ENCODE results near the gene CDKAL1.

Gene CDKAL1

DNA sequence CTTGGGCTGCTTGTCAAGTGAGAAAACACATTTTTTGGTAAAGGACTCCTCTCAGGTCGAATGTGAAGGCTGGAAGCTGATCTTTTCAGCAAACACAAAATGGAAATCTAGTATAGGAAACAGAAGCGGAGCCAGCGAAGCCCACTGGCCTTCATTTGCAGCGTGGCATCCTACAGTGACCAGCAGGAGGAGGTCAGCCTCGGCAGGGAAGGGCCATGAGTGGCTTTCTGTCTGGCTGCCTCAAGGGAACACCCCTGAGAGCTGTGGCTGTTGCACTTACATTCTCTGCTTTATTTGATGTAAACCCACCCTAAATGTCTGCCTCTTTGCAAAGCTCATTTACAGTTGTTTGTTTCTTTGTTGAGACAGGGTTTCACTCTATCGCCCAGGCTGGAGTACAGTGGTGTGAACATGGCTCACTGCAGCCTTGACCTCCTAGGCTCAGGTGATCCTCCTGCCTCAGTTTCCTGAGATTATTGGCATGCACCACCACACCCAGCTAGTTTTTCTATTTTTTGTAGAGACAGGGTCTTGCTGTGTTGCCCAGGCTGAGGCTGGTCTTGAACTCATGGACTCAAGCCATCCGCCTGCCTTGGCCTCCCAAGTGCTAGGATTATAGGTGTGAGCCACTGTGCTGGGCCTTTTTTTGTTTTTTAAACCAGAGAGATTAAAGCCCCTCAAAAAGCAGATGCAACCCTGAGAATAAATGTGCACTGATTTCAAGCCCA lies 737.3 kb downstream of the CDKAL1 start:
- DNase-seq (ENCODE audit: low read depth in 2 of 3, low spot score in 1 of 3): no peak

DNA sequence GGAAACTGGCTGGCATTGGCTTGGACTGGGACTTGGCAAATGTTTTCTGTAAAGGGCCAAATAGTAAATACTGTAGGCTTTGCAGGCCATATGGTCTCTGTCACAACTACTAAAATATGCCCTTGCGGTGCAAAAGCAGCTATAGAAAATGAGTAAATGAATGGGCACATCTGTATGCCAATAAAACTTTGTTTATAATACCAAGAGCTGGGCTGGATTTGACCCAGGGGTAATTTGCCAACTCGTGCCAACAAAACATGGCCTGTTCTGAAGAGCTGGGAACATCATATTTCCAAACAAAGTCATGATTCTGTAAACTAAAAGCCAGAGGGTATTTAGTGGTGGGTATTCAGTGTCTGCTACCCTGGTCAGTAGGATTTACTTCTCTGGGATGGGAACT lies 739.2 kb downstream of the CDKAL1 start:
- no peak for DNase-seq (ENCODE audit: low read depth in 2 of 3, low spot score in 1 of 3)

DNA sequence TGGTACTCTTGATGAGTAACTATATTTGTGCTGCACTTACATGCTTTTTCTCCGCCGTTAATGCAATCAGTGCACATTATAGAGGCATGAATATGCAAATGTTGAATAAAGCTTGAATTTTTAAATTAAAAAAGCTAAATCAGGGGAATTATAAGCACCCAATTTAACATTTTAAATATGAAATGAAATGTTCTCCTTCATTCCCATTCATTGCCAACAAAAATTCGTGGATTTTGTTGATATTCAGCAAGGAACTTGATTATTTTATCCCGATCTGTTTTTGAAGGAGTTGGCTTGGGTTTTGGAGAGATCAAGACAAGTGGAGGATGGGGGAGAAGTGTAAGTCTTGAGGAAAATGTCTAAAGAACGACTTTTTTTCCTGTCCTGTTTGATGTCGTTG lies 740.6 kb downstream of the CDKAL1 start:
- DNase-seq (ENCODE audit: low read depth in 2 of 3, low spot score in 1 of 3): no peak

DNA sequence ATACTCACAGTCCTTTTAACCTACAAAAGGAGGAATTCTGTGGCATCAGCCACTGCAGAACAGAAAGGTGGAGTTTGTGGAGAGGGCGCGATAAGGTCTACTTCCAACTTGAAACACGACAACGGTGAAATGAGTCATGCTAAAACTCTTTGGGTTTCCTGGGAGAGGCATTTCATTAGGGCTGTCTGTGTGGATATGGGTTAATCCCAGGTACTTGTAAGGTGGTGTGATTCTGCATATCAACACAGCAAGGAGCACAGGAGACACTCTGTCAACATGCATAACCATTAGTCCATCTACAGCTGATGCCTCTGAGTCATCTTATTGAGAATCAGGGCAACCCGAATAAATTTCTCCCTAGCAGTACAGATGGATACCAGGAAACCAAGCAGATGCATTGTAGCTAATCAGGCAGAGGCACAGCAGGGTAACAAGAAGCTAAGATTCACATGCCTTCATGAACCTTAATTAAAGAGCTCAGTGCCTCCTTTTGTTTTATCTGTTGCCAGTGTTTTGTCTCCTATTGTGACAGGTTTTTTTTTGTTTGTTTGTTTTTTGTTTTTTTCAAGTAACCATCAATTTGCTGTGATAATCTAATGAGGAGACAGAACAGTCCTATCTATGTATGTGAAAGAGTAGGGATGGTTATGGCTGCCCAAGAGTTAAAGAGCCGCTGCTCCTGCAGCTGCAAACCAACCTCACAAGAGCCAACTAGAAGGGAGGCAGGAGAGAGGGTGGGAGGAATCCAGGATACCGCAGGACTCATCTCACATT lies 743.5 kb downstream of the CDKAL1 start:
- DNase-seq (ENCODE audit: low read depth in 2 of 3, low spot score in 1 of 3): no peak

DNA sequence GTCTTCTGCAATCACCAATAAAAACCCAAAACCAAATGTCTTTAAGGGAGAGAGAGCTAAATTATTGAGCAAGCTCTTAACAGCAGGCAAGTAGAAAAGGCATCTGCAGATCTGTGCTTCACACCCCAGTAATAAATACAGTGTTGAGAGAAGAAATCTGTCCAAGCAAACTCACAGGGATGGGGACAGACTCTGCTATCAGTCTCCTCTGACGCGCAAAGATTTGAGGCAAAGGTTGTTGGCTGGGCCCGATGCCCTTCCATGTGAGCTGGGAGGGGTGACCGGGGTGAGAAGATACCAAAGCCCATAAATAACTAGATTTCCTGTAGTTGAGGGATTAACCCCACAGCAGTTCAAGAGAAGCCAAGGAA lies 744.1 kb downstream of the CDKAL1 start:
- no peak for DNase-seq (ENCODE audit: low read depth in 2 of 3, low spot score in 1 of 3)

DNA sequence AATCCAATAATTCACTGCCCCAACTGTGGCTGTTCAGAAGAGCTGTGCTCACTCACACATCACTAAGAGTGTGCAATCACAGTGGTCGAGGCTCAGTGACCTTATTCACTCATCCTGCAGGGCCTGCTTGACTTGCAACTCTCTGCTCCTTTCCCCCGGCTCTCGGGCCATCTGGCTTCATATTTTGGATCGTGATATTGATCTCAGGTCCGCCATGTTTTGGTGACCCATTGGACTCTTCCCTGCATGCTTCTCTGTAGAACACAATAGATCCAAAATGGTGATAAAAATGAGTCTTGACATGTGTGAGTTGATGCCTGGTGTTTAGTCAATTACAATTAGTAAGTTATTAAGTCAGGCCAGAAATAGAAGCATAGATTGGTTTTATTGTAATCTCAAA lies 745.4 kb downstream of the CDKAL1 start:
- no peak for DNase-seq (ENCODE audit: low read depth in 2 of 3, low spot score in 1 of 3)

DNA sequence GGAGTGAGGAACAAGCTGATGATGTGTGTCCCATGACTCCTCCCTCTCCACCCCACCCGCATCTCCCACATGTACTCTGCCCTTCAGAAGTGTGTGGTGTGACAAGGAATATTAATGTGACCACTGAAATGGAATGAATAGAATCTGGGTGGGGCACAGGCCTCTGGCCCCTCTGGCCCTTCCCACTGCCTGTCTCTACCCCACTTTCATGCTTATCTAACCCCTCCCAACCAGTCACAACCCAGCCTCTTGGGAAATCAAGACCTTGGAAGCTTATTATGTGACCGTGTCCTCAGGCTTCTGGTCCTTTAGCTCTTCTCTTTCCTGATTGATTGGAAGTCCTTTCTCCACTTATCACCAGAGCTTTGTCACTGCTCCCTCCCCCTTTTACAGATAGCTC lies 747.1 kb downstream of the CDKAL1 start:
- no peak for DNase-seq (ENCODE audit: low read depth in 2 of 3, low spot score in 1 of 3)
